GM18858 (cell line): ENCODE measurements around the gene ATPAF1.
A peak's percentile ranks its signal among the peaks of the same experiment; 100 is the strongest.
"Not testable (repeated sequence)": the region's sequence is repeated elsewhere in the genome, so short reads cannot be mapped to it uniquely, and the experiment has no call there.

Experiments
- ATAC-seq: cut with Tn5 transposase; IDR thresholded peaks from one replicate; pipeline ENCODE4 v1.9.1; 2021; ENCODE audit not compliant: unreplicated experiment

Gene ATPAF1

GRCh38 chr1:46681333-46682034, 13.3 kb upstream of the ATPAF1 start:
- no peak for ATAC-seq

GRCh38 chr1:46679789-46680573, 11.8 kb upstream of the ATPAF1 start:
- no peak for ATAC-seq

- ATAC-seq = no peak
Observed at GRCh38 chr1:46677339-46677738, 9.2 kb upstream of the ATPAF1 start.

GRCh38 chr1:46676531-46676930, 8.4 kb upstream of the ATPAF1 start:
- ATAC-seq = no peak

- ATAC-seq = peak; percentile 76
Observed at GRCh38 chr1:46675549-46676314, 7.6 kb upstream of the ATPAF1 start.

GRCh38 chr1:46673749-46674182, 5.6 kb upstream of the ATPAF1 start:
- no peak for ATAC-seq

- no peak for ATAC-seq
Observed at GRCh38 chr1:46672696-46673095, 4.5 kb upstream of the ATPAF1 start.

- ATAC-seq = no peak
Observed at GRCh38 chr1:46671554-46671953, 3.4 kb upstream of the ATPAF1 start, which contains the start of gene TEX38. TEX38 (plus strand) TSS chr1:46671854; CDS start chr1:46671935, 81 bp downstream.

- no peak for ATAC-seq
Observed at GRCh38 chr1:46670134-46670533, 2.0 kb upstream of the ATPAF1 start.

- no peak for ATAC-seq
Observed at GRCh38 chr1:46665983-46666382, 2.2 kb downstream of the ATPAF1 start.

- not testable (repeated sequence) for ATAC-seq
Observed at GRCh38 chr1:46662919-46663318, 5.2 kb downstream of the ATPAF1 start.

- peak; percentile 74 for ATAC-seq
Observed at GRCh38 chr1:46660116-46660515, 8.0 kb downstream of the ATPAF1 start.

GRCh38 chr1:46659307-46659870, 8.8 kb downstream of the ATPAF1 start:
- ATAC-seq = no peak

GRCh38 chr1:46657775-46658174, 10.4 kb downstream of the ATPAF1 start:
- no peak for ATAC-seq

GRCh38 chr1:46656643-46657042, 11.5 kb downstream of the ATPAF1 start:
- no peak for ATAC-seq

GRCh38 chr1:46655848-46656247, 12.3 kb downstream of the ATPAF1 start:
- no peak for ATAC-seq

- ATAC-seq = not testable (repeated sequence)
Observed at GRCh38 chr1:46654698-46655097, 13.5 kb downstream of the ATPAF1 start.

GRCh38 chr1:46654012-46654411, 14.2 kb downstream of the ATPAF1 start:
- no peak for ATAC-seq

- no peak for ATAC-seq
Observed at GRCh38 chr1:46653405-46653958, 14.7 kb downstream of the ATPAF1 start.

GRCh38 chr1:46652321-46653100, 15.7 kb downstream of the ATPAF1 start:
- no peak for ATAC-seq
